GM12864 (cell line): ENCODE results near the gene CEACAM5.
"Not testable (repeated sequence)": the region's sequence is repeated elsewhere in the genome, so short reads cannot be mapped to it uniquely, and the experiment has no call there.

Experiments
- DNase-seq: peaks from one replicate; pipeline ENCODE4 v3.0.0-alpha.2; 2011; ENCODE audit warnings: low read depth
- H3K4me3 ChIP-seq: 2 replicates; pipeline ENCODE4 v1.5.1; 2011; ENCODE audit warnings: mild to moderate bottlenecking, low read depth, low read length, control low read depth
- TF ChIP-seq, protein P1 (sequence below): IDR thresholded peaks from 2 replicates; pipeline ENCODE4 v1.5.1; 2011; ENCODE audit warnings: low read depth, mild to moderate bottlenecking, moderate library complexity, low read length, control low read depth, inconsistent platforms; ENCODE audit errors: missing control alignments

Gene CEACAM5

DNA sequence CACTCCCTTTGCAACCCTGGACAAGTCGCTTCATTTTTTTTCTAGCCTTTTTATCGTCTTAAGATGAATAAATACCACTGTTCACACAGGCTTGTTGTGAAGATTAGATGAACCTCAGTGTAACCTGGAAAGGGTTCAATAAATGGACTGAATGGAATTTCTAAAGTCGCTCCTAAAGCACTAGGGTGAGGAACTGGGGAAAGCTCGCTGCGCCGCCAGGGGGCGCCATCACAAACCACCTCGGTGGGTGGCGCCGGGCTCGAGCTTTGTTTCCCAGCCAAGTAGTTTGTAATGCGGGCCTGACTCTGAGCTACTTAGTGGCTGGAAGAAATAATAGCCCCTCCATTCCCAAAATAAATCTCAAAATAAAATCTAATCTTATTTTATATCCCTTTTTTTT is 44.7 kb downstream of the CEACAM5 start:
- H3K4me3 ChIP-seq: no peak overlapping the region
- no peak for DNase-seq
- TF ChIP-seq, protein P1, sequence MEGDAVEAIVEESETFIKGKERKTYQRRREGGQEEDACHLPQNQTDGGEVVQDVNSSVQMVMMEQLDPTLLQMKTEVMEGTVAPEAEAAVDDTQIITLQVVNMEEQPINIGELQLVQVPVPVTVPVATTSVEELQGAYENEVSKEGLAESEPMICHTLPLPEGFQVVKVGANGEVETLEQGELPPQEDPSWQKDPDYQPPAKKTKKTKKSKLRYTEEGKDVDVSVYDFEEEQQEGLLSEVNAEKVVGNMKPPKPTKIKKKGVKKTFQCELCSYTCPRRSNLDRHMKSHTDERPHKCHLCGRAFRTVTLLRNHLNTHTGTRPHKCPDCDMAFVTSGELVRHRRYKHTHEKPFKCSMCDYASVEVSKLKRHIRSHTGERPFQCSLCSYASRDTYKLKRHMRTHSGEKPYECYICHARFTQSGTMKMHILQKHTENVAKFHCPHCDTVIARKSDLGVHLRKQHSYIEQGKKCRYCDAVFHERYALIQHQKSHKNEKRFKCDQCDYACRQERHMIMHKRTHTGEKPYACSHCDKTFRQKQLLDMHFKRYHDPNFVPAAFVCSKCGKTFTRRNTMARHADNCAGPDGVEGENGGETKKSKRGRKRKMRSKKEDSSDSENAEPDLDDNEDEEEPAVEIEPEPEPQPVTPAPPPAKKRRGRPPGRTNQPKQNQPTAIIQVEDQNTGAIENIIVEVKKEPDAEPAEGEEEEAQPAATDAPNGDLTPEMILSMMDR: peak; percentile 87

DNA sequence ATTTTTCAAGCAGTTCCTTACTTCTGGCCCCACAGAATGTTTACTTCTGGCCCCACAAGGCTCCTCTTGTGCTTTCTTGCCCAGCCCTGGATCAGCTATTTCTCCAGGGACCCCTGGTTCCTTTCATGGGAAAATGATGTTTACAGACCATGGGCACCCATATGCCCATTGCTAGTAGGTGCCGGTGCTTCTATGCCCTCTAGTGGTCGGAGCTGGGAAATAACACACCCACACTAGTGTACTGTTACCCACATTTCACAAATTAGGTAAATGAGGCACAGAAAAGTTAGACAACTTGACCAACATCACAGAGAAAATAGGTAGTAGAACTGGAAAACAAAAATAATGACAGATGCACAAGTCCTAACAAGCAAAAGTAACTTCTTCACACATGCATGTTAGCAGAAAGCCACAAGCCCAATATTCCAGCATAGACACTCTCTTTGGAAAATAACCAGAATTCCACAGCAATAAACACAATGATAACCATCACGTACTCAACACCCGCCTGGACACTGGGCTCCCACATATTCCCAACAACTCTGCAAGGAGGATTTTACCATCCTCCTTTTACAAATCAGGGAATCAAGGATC is 45.6 kb downstream of the CEACAM5 start:
- TF ChIP-seq, protein P1: peak; percentile 83
- no peak for DNase-seq
- H3K4me3 ChIP-seq: no peak overlapping the region

DNA sequence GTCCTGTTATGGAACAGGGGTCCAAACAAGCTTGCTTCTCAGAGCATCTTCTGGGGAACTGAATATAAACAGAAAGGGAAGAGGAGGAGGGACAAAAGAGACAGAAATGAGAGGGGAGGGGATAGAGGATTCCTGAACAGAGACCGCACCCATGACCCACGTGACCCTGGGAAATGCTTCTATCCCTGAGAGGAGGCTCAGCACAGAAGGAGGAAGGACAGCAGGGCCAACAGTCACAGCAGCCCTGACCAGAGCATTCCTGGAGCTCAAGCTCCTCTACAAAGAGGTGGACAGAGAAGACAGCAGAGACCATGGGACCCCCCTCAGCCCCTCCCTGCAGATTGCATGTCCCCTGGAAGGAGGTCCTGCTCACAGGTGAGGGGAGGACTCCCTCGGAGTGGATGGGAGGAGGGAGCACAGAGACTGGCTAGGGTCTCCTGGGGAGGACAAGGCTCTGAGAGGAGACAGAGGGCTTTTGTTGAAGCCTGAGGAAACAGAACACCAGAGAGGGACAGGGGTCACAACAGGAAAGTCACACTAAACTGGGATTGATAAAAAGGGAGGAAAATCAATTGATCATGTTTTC is 47.0 kb downstream of the CEACAM5 start, which contains the start of gene CEACAM6:
Gene CEACAM6, plus strand, starts transcription at position 203 of the 586 bp plus-strand sequence. Its CDS starts 109 bp downstream, at position 312.
- no peak for DNase-seq
- no peak within 1 kb of the TSS for H3K4me3 ChIP-seq
- TF ChIP-seq, protein P1: no peak

DNA sequence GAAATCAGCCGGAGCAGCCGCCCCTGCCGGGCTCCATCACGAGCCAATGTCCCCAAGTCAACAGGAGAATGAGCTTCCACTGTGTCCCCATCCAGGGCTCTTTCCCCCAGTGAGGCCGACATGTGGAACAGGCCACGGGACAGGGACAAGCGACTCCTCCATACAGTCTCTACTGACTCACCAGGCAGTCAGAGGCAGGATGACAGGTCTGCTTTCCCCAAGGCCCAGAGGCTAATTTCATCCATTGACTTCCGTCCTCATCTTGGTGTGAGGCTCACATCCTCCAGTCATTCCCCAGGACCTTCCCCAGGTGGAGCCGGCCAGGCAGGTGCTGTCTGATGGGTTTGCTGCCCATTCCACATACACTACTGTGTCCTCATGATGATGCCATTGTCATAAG is 50.4 kb downstream of the CEACAM5 start:
- no peak overlapping the region for H3K4me3 ChIP-seq
- TF ChIP-seq, protein P1: no peak
- no peak for DNase-seq

DNA sequence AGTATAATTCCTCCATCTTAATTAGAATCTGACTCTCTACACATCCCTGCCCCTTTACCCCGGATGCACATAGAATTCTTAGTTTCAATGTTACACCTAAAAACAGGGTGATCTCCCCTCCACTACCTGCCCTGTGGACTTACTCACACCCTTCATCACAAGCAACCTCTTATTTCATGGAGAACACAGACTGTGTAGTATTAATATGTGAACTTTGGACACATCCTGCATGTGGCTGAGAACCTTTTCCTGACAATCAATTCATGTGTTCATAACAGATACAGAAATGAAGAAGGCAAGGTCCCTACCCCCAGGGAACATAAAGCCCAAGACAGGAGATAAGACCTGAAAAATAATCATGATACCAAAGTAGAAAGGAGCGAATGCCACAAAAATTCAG is 58.7 kb downstream of the CEACAM5 start:
- TF ChIP-seq, protein P1: no peak
- no peak overlapping the region for H3K4me3 ChIP-seq
- DNase-seq: no peak

DNA sequence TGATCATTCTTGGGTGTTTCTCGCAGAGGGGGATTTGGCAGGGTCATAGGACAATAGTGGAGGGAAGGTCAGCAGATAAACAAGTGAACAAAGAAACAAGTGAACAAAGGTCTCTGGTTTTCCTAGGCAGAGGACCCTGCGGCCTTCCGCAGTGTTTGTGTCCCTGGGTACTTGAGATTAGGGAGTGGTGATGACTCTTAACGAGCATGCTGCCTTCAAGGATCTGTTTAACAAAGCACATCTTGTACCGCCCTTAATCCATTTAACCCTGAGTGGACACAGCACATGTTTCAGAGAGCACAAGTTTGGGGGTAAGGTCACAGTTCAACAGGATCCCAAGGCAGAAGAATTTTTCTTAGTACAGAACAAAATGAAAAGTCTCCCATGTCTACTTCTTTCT is 59.7 kb downstream of the CEACAM5 start:
- H3K4me3 ChIP-seq, DNase-seq: not testable (repeated sequence)

DNA sequence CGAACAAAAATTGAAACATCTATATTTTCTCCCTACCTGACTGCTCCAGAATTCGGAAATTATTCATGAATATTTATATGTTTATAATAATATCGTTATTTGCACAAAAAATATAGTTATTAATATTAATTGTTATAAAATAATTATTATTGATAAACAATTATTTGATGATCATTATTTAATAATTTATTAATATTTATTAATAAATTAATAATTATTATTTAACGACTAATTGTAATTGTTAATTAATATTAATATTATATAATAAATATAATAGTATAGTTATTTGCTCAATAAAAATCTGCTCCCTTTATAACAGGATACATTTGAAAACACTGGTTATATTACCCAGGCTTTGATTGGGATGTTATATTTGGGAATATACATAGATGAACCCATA is 61.2 kb downstream of the CEACAM5 start:
- no peak overlapping the region for H3K4me3 ChIP-seq
- TF ChIP-seq, protein P1: no peak
- no peak for DNase-seq
